HepG2 (cell line): ENCODE measurements around the gene TET3. TPM values are rescaled to one million over a fixed set of nuclear protein-coding genes. Genes with fewer than 3 reads are reported as not detected.

Experiments used
- ELF3 ChIP-seq: IDR thresholded peaks from 2 replicates; pipeline ENCODE4 v1.6.1; 2016; ENCODE audit warnings: missing genetic modification reagents, missing compliant biosample characterization
- HIVEP1 ChIP-seq: sonication (generic); formaldehyde crosslinking; IDR thresholded peaks from 2 replicates; pipeline ENCODE4 v1.4.0; 2020; ENCODE audit warnings: mild to moderate bottlenecking, missing genetic modification reagents
- SOX13 ChIP-seq, 3 experiments: fragments of 450-650 bp in 1 of 3; sonication (generic) in 1 of 3; formaldehyde crosslinking in 1 of 3; IDR thresholded peaks in 2 of 3; conservative IDR thresholded peaks in 1 of 3; 2 replicates each; pipeline versions ENCODE4 v1.5.0 to v1.6.1; 2016 to 2020; ENCODE audit warnings: antibody characterized with exemption in 1 of 3, mild to moderate bottlenecking in 1 of 3, missing compliant biosample characterization in 1 of 3, missing genetic modification reagents in 1 of 3, moderate library complexity in 1 of 3
- ZNF280B ChIP-seq: sonication (generic); formaldehyde crosslinking; IDR thresholded peaks from 2 replicates; pipeline ENCODE4 v1.5.0; 2020; ENCODE audit warnings: missing genetic modification reagents, mild to moderate bottlenecking, borderline replicate concordance
- ZSCAN22 ChIP-seq: sonication (generic); formaldehyde crosslinking; IDR thresholded peaks from 2 replicates; pipeline ENCODE4 v1.4.0; 2020; ENCODE audit warnings: mild to moderate bottlenecking, missing genetic modification reagents
- polyA plus RNA-seq, 8 experiments: library from polyadenylated mRNA; depleted of rRNA in 3 of 8; stranded (reverse) in 7 of 8; unstranded in 1 of 8; fragments of >200 nt; fragmentation: Illumina TruSeq in 4 of 8; extraction: Trizol in 4 of 8; gene quantifications; 2 replicates each; pipeline versions ENCODE4 v1.2.1 to v1.2.3, GENCODE V29; 2011 to 2016; ENCODE audit warnings: low read depth in 4 of 8, missing spikeins in 1 of 8, mixed read lengths in 1 of 8; ENCODE audit not compliant: insufficient read depth in 1 of 8
- total RNA-seq, 5 experiments: library from RNA; depleted of rRNA; stranded (reverse); fragments of >200 nt; fragmentation: Illumina TruSeq; extraction: Trizol; gene quantifications; 2 replicates each; pipeline ENCODE4 v1.2.3, GENCODE V29; 2016; ENCODE audit warnings: low read depth in 1 of 5
- TF ChIP-seq, protein P1 (sequence below): sonication (generic); formaldehyde crosslinking; IDR thresholded peaks from 2 replicates; pipeline ENCODE4 v1.4.0; 2020; ENCODE audit warnings: mild to moderate bottlenecking, missing genetic modification reagents
- TF ChIP-seq, protein P2 (sequence below): sonication (generic); formaldehyde crosslinking; IDR thresholded peaks from 2 replicates; pipeline ENCODE4 v1.5.0; 2020; ENCODE audit warnings: missing genetic modification reagents
- TF ChIP-seq, protein P3 (sequence below): sonication (generic); formaldehyde crosslinking; IDR thresholded peaks from 2 replicates; pipeline ENCODE4 v1.8.1; 2022; ENCODE audit warnings: low read depth, mild to moderate bottlenecking, missing genetic modification reagents

Gene TET3
- total and polyA plus RNA-seq, 2 of the 13 experiments (the other 11 are each of a cell fraction or from before 2014, with no cell fraction given) = 4.3 to 6.8 TPM

DNA sequence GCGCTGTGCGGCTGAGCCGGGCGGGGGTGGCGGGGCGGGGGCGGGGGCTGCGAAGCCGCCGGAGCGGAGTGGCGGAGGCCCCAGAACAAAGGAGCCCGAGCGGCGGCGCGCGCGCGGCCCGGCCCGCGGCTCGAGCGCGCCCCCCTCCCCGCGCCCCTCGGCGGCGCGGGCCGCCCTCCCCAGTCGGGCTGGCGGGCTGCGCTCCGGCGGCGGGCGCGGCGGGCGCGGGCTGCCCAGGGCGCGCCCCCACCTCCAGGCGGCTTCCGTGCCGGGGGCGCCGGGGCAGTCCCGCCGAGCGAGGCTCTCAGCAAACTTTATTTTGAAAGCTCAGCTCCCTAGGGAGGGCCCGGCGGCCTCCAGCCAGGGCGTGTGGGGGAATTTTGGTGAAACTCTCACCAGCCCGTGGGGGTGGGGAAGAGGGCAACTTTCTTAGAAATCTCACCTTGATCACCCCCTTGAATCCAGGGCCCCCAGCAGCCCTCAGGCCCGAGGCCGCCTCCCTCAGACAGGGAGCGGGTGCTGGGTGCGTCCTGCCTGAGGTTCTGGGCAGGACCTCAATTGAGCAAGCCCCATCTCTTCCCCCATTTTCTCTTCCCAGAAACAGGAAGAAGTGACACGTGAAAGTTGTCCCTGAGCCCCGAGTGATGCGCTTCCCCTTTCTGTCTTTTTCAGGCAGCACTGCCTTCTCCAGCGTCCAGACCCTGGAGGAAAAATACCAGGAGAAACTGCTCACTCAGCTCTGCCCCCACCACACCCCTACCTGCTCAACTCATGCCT, 786 bp downstream of the TET3 start (continued):
- TF ChIP-seq, protein P1, sequence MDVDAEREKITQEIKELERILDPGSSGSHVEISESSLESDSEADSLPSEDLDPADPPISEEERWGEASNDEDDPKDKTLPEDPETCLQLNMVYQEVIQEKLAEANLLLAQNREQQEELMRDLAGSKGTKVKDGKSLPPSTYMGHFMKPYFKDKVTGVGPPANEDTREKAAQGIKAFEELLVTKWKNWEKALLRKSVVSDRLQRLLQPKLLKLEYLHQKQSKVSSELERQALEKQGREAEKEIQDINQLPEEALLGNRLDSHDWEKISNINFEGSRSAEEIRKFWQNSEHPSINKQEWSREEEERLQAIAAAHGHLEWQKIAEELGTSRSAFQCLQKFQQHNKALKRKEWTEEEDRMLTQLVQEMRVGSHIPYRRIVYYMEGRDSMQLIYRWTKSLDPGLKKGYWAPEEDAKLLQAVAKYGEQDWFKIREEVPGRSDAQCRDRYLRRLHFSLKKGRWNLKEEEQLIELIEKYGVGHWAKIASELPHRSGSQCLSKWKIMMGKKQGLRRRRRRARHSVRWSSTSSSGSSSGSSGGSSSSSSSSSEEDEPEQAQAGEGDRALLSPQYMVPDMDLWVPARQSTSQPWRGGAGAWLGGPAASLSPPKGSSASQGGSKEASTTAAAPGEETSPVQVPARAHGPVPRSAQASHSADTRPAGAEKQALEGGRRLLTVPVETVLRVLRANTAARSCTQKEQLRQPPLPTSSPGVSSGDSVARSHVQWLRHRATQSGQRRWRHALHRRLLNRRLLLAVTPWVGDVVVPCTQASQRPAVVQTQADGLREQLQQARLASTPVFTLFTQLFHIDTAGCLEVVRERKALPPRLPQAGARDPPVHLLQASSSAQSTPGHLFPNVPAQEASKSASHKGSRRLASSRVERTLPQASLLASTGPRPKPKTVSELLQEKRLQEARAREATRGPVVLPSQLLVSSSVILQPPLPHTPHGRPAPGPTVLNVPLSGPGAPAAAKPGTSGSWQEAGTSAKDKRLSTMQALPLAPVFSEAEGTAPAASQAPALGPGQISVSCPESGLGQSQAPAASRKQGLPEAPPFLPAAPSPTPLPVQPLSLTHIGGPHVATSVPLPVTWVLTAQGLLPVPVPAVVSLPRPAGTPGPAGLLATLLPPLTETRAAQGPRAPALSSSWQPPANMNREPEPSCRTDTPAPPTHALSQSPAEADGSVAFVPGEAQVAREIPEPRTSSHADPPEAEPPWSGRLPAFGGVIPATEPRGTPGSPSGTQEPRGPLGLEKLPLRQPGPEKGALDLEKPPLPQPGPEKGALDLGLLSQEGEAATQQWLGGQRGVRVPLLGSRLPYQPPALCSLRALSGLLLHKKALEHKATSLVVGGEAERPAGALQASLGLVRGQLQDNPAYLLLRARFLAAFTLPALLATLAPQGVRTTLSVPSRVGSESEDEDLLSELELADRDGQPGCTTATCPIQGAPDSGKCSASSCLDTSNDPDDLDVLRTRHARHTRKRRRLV (CRISPR knock-in tag) = no peak
- TF ChIP-seq, protein P2, sequence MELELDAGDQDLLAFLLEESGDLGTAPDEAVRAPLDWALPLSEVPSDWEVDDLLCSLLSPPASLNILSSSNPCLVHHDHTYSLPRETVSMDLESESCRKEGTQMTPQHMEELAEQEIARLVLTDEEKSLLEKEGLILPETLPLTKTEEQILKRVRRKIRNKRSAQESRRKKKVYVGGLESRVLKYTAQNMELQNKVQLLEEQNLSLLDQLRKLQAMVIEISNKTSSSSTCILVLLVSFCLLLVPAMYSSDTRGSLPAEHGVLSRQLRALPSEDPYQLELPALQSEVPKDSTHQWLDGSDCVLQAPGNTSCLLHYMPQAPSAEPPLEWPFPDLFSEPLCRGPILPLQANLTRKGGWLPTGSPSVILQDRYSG (CRISPR knock-in tag) = no peak
- peak; percentile 22; the same call in 1 of the 2 replicates for TF ChIP-seq ZNF280B (CRISPR knock-in tag)
- no peak for TF ChIP-seq SOX13 (IDR thresholded peaks at IDR 0.05)
- no peak for TF ChIP-seq SOX13 (CRISPR knock-in tag; conservative IDR thresholded peaks at IDR 0.05 in 1 of 2, IDR thresholded peaks at IDR 0.05 in 1 of 2)
- TF ChIP-seq ELF3 (CRISPR knock-in tag) = no peak
- TF ChIP-seq ZSCAN22 (CRISPR knock-in tag) = peak; percentile 98
- TF ChIP-seq, protein P3, sequence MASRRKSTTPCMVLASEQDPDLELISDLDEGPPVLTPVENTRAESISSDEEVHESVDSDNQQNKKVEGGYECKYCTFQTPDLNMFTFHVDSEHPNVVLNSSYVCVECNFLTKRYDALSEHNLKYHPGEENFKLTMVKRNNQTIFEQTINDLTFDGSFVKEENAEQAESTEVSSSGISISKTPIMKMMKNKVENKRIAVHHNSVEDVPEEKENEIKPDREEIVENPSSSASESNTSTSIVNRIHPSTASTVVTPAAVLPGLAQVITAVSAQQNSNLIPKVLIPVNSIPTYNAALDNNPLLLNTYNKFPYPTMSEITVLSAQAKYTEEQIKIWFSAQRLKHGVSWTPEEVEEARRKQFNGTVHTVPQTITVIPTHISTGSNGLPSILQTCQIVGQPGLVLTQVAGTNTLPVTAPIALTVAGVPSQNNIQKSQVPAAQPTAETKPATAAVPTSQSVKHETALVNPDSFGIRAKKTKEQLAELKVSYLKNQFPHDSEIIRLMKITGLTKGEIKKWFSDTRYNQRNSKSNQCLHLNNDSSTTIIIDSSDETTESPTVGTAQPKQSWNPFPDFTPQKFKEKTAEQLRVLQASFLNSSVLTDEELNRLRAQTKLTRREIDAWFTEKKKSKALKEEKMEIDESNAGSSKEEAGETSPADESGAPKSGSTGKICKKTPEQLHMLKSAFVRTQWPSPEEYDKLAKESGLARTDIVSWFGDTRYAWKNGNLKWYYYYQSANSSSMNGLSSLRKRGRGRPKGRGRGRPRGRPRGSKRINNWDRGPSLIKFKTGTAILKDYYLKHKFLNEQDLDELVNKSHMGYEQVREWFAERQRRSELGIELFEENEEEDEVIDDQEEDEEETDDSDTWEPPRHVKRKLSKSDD (CRISPR knock-in tag) = no peak
- peak; percentile 69; the same call in 1 of the 2 replicates for TF ChIP-seq HIVEP1 (CRISPR knock-in tag)
